ENCODE measurements around the gene NRCAM.

The NRCAM gene

GRCh38 chr7:108140671-108141070 lies 315.6 kb downstream of the NRCAM start:
- in situ Hi-C loops (cut with MboI; ENCODE audit: low sequenced_read_pairs) = no loop called here

GRCh38 chr7:108138911-108139310 lies 317.3 kb downstream of the NRCAM start:
- in situ Hi-C loops (cut with MboI; ENCODE audit: low sequenced_read_pairs) = no loop called here

GRCh38 chr7:108137993-108138392 lies 318.2 kb downstream of the NRCAM start:
- in situ Hi-C loops (cut with MboI; ENCODE audit: low sequenced_read_pairs) = no loop called here

- in situ Hi-C loops (cut with MboI; ENCODE audit: low sequenced_read_pairs) = no loop called here
Measured at GRCh38 chr7:108137040-108137439, 319.2 kb downstream of the NRCAM start.

GRCh38 chr7:108136191-108136688 lies 320.0 kb downstream of the NRCAM start:
- in situ Hi-C loops (cut with MboI; ENCODE audit: low sequenced_read_pairs) = no loop called here

- in situ Hi-C loops (cut with MboI; ENCODE audit: low sequenced_read_pairs) = no loop called here
Measured at GRCh38 chr7:108135446-108136190, 320.6 kb downstream of the NRCAM start.

- in situ Hi-C loops (cut with MboI; ENCODE audit: low sequenced_read_pairs) = no loop called here
Measured at GRCh38 chr7:108134486-108134885, 321.8 kb downstream of the NRCAM start.

- in situ Hi-C loops (cut with MboI; ENCODE audit: low sequenced_read_pairs) = no loop called here
Measured at GRCh38 chr7:108132551-108133265, 323.5 kb downstream of the NRCAM start.

GRCh38 chr7:108130261-108130660 lies 326.0 kb downstream of the NRCAM start, which contains the start of gene LAMB4:
LAMB4 (minus strand) TSS chr7:108130361; CDS start chr7:108123164, 7,197 bp downstream.
- in situ Hi-C loops (cut with MboI; ENCODE audit: low sequenced_read_pairs) = no loop called here

GRCh38 chr7:108129018-108129965 lies 326.9 kb downstream of the NRCAM start:
- in situ Hi-C loops (cut with MboI; ENCODE audit: low sequenced_read_pairs) = no loop called here

- in situ Hi-C loops (cut with MboI; ENCODE audit: low sequenced_read_pairs) = no loop called here
Measured at GRCh38 chr7:108128514-108128913, 327.7 kb downstream of the NRCAM start.

GRCh38 chr7:108127461-108127860 lies 328.8 kb downstream of the NRCAM start:
- in situ Hi-C loops (cut with MboI; ENCODE audit: low sequenced_read_pairs) = no loop called here

- in situ Hi-C loops (cut with MboI; ENCODE audit: low sequenced_read_pairs) = no loop called here
Measured at GRCh38 chr7:108124820-108125219, 331.4 kb downstream of the NRCAM start.

- in situ Hi-C loops (cut with MboI; ENCODE audit: low sequenced_read_pairs) = no loop called here
Measured at GRCh38 chr7:108122181-108122580, 334.1 kb downstream of the NRCAM start.

- in situ Hi-C loops (cut with MboI; ENCODE audit: low sequenced_read_pairs) = no loop called here
Measured at GRCh38 chr7:108120933-108121332, 335.3 kb downstream of the NRCAM start.

GRCh38 chr7:108120196-108120595 lies 336.0 kb downstream of the NRCAM start:
- in situ Hi-C loops (cut with MboI; ENCODE audit: low sequenced_read_pairs) = no loop called here

- in situ Hi-C loops (cut with MboI; ENCODE audit: low sequenced_read_pairs) = no loop called here
Measured at GRCh38 chr7:108118959-108119358, 337.3 kb downstream of the NRCAM start.

- in situ Hi-C loops (cut with MboI; ENCODE audit: low sequenced_read_pairs) = no loop called here
Measured at GRCh38 chr7:108114117-108114841, 342.0 kb downstream of the NRCAM start.

- in situ Hi-C loops (cut with MboI; ENCODE audit: low sequenced_read_pairs) = no loop called here
Measured at GRCh38 chr7:108112683-108113082, 343.6 kb downstream of the NRCAM start.

GRCh38 chr7:108109221-108109908 lies 346.9 kb downstream of the NRCAM start:
- in situ Hi-C loops (cut with MboI; ENCODE audit: low sequenced_read_pairs) = no loop called here
